GM18505 (cell line): ENCODE results near the gene PLCXD1.
"Not testable (repeated sequence)": the region's sequence is repeated elsewhere in the genome, so short reads cannot be mapped to it uniquely, and the experiment has no call there.

Experiments
- ATAC-seq: cut with Tn5 transposase; IDR thresholded peaks from one replicate; pipeline ENCODE4 v1.9.1; 2021; ENCODE audit not compliant: unreplicated experiment
- POLR2A ChIP-seq: IDR thresholded peaks from 4 replicates; pipeline ENCODE4 v1.6.1; 2011; ENCODE audit warnings: borderline replicate concordance; ENCODE audit not compliant: insufficient read depth, insufficient read length; ENCODE audit errors: extremely low read depth

The PLCXD1 gene

DNA sequence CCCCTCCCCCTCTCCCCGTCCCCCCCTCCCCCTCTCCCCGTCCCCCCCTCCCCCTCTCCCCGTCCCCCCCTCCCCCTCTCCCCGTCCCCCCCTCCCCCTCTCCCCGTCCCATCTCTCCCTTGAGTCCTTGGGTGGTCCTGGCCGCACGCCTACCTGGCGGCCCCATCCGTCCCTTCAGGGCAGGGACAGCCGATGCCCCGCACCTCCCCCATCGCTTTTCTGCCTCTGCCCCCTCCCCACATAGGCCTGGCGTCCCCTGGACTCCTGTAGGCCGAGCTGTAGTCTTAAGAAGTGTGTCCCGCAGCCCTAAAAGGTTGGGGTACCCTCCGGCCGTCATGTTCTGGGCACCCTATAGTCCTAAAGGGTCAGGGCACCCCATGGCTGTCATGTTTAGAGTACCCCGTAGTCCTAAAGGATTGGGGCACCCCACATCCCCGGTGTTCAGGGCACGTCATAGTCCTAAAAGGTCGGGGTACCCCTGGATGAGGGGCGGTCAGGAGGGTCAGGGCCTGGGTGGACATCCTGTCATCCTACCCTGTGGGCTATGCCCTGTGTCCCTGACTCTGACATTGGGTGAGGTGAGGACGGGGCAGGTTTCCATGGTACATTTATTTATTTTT is 48.2 kb downstream of the PLCXD1 start:
- no peak for ATAC-seq
- TF ChIP-seq POLR2A = no peak

DNA sequence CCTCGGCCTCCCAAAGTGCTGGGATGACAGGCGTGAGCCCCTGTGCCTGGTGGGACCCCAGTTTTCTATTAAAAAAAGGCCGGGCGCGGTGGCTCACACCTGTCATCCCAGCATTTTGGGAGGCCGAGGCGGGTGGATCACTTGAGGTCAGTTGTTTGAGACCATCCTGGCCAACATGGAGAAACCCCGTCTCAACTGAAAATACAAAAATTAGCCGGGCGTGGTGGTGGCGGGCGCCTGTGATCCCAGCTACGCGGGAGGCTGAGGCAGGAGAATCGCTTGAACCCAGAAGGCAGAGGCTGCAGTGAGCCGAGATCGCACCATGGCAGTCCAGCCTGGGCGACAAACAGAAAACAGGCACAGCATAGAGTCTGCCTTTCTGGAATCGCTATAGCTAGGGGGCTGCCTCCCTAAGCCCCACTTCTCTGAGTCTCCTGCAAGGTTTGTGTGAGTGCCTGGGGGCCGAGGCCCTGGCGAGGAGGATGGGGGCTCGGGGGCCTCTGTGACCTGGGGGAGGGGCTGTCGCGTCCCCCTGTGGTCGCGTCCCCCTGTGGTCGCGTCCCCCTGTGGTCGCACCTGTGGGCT is 49.1 kb downstream of the PLCXD1 start:
- not testable (repeated sequence) for ATAC-seq

- ATAC-seq = no peak
- no peak for TF ChIP-seq POLR2A
These were observed 49.6 kb downstream of the PLCXD1 start for GRCh38 chrX:330726-331150.

- no peak for TF ChIP-seq POLR2A
- no peak for ATAC-seq
These were observed 50.1 kb downstream of the PLCXD1 start for GRCh38 chrX:331151-331824.

- no peak for ATAC-seq
- no peak for TF ChIP-seq POLR2A
These were observed 50.8 kb downstream of the PLCXD1 start for GRCh38 chrX:331825-332495.

GRCh38 chrX:332496-332860 is 51.3 kb downstream of the PLCXD1 start:
- no peak for ATAC-seq
- TF ChIP-seq POLR2A = no peak

DNA sequence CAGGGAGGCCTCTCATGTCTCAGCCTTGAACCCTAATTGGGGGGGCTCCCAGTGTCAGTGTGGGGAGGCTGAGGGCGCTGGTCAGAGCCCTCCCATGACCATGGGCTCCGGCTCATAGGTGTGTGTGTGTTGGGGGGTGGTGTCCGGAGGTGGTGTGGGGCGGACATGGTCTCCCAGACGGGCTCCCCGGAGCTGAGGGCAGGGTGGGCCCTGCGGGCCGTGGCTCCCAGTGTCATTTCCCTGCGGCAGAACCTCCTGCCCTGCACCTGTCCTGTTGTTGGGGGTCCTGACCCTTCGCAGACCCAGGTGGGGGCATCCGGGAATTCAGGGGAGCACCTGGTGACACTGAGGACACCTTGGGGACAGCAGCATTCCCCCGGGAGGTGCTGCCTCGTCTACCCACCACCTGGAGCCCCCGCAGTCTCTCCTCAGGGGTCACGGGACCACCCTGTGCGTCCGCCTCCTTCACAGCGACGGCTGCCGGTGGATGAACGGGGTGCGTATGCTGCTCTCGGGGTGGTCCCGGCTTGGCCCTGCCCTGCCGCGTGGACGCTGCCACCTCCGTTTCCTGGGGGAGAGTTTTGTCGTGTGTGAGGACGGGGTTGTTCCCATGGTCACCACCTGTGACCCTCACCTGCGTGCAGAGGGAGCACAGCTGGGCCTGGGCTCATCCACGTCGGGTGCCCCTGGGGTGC is 51.9 kb downstream of the PLCXD1 start:
- TF ChIP-seq POLR2A = no peak
- no peak for ATAC-seq

GRCh38 chrX:333611-334311 is 52.6 kb downstream of the PLCXD1 start:
- ATAC-seq = no peak
- TF ChIP-seq POLR2A = no peak

DNA sequence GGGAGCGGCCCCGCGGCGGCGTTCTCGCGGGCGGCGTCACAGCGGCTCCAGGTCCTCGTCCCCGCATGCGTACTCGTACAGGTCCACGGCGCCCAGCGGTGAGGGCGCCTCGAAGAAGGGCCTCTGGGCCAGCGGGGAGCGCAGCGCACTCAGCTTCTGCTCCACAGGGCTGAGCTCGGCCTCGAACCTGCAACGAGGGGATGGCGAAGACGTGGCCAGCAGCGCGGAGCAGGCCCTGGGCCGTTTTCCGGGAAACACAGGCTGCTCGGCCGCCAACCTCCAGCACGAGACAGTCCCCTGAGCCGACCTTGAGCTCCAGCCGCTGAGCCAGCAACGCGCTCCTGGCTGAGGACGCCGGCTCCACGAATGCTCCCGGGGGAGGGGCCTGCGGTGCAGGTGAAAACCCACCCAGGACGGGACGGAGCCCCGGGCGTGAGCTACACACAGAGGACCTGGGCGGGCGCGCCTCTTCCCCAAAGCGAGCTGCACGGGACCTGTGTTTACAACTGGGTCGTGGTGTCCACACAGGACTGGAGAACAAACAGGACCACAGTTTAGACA is 53.2 kb downstream of the PLCXD1 start:
- no peak for ATAC-seq
- no peak for TF ChIP-seq POLR2A

GRCh38 chrX:334971-335757 is 54.0 kb downstream of the PLCXD1 start:
- TF ChIP-seq POLR2A = no peak
- ATAC-seq = no peak

GRCh38 chrX:335758-336155 is 54.6 kb downstream of the PLCXD1 start:
- no peak for TF ChIP-seq POLR2A
- ATAC-seq = no peak

DNA sequence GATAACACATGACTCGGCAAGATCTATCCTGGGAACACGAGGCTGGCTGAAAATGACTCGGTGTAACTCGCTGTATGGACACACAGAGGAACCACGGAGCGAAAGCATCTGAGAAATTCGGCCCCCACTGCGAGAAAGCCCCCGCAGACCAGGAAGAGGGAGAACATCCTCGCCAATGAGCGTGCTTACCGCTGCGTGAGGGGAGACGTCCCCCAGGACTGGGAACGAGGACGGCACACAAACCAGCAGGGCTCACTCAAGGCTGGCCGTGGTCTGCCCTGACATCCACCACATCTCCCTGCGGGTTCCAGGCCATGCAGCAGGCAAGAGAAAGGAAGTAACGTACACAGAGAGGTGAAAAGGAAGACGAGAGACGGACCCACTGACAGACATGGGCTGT is 55.0 kb downstream of the PLCXD1 start:
- no peak for TF ChIP-seq POLR2A
- ATAC-seq = no peak
